K562 (cell line): ENCODE measurements around the gene CACTIN. TPM values are rescaled to one million over a fixed set of nuclear protein-coding genes. Genes with fewer than 3 reads are reported as not detected.
A peak's percentile ranks its signal among the peaks of the same experiment; 100 is the strongest.

ENCODE experiments used
- CBFA2T3 ChIP-seq: fragments of 450-650 bp; IDR thresholded peaks from 2 replicates; pipeline ENCODE4 v1.6.1; 2017
- CXXC5 ChIP-seq: fragments of 250-450 bp; sonication (Bioruptor Pico); IDR thresholded peaks from 2 replicates; pipeline ENCODE4 v1.8.0; 2022; ENCODE audit warnings: inconsistent platforms, mild to moderate bottlenecking, moderate library complexity
- ELF1 ChIP-seq: fragments of 200-800 bp; sonication (Bioruptor generic); IDR thresholded peaks from 2 replicates; pipeline ENCODE4 v1.6.1; 2016; ENCODE audit warnings: missing genetic modification characterization, missing compliant biosample characterization
- ESRRA ChIP-seq: fragments of 450-650 bp; IDR thresholded peaks from 2 replicates; pipeline ENCODE4 v1.6.1; 2014; ENCODE audit warnings: low read depth, mild to moderate bottlenecking, moderate library complexity, borderline replicate concordance
- FIP1L1 ChIP-seq: fragments of 200-400 bp; formaldehyde crosslinking; IDR thresholded peaks from 2 replicates; pipeline ENCODE4 v1.6.1; 2018; ENCODE audit warnings: mild to moderate bottlenecking, low read depth, low read length; ENCODE audit not compliant: poor library complexity, severe bottlenecking
- FUS ChIP-seq: fragments of 200-400 bp; formaldehyde crosslinking; optimal IDR thresholded peaks from 2 replicates; pipeline ENCODE3; 2017; ENCODE audit warnings: low read depth, low read length
- GATAD2B ChIP-seq: fragments of 450-650 bp; IDR thresholded peaks from 2 replicates; pipeline ENCODE4 v1.6.1; 2017; ENCODE audit warnings: mild to moderate bottlenecking, borderline replicate concordance
- HNRNPUL1 ChIP-seq: fragments of 200-400 bp; formaldehyde crosslinking; IDR thresholded peaks from 2 replicates; pipeline ENCODE4 v1.6.1; 2017; ENCODE audit warnings: low read length
- MCM7 ChIP-seq, 2 experiments: fragments of 450-650 bp; IDR thresholded peaks; 2 replicates each; pipeline ENCODE4 v1.6.1; 2016 to 2018
- MECOM ChIP-seq: fragments of 250-450 bp; sonication (Bioruptor Pico); IDR thresholded peaks from 2 replicates; pipeline ENCODE4 v1.8.0; 2022; ENCODE audit warnings: inconsistent platforms
- MTA1 ChIP-seq: fragments of 450-650 bp; IDR thresholded peaks from 2 replicates; pipeline ENCODE4 v1.6.1; 2017; ENCODE audit warnings: borderline replicate concordance
- POLR2AphosphoS2 ChIP-seq: IDR thresholded peaks from 2 replicates; pipeline ENCODE4 v1.6.1; 2012; ENCODE audit warnings: low read length, improper control_type of control experiment
- POLR2B ChIP-seq: fragments of 450-650 bp; IDR thresholded peaks from 2 replicates; pipeline ENCODE4 v1.6.1; 2018; ENCODE audit warnings: low read depth; ENCODE audit not compliant: partially characterized antibody
- PTTG1 ChIP-seq: fragments of 450-650 bp; IDR thresholded peaks from 2 replicates; pipeline ENCODE4 v1.6.1; 2016; ENCODE audit warnings: low read depth, mild to moderate bottlenecking, missing genetic modification characterization, missing compliant biosample characterization
- RBM14 ChIP-seq: fragments of 200-400 bp; formaldehyde crosslinking; IDR thresholded peaks from 2 replicates; pipeline ENCODE4 v1.6.1; 2018; ENCODE audit warnings: low read depth, mild to moderate bottlenecking, low read length, moderate library complexity, borderline replicate concordance; ENCODE audit not compliant: insufficient read depth
- TCF7L2 ChIP-seq: fragments of 150-350 bp; IDR thresholded peaks from 2 replicates; pipeline ENCODE4 v1.6.1; 2016; ENCODE audit warnings: low read depth, mild to moderate bottlenecking, low read length, moderate library complexity
- TRIM24 ChIP-seq, 2 experiments: fragments of 450-650 bp; IDR thresholded peaks; 2 replicates each; pipeline ENCODE4 v1.6.1; 2016
- ZC3H8 ChIP-seq: fragments of 450-650 bp; IDR thresholded peaks from 2 replicates; pipeline ENCODE4 v1.6.1; 2017
- ZFP30 ChIP-seq: fragments of 250-450 bp; sonication (Bioruptor Pico); IDR thresholded peaks from 2 replicates; pipeline ENCODE4 v1.8.0; 2022; ENCODE audit warnings: moderate library complexity, mild to moderate bottlenecking, inconsistent platforms, borderline replicate concordance
- ZNF764 ChIP-seq: fragments of 250-450 bp; sonication (Bioruptor Pico); IDR thresholded peaks from 2 replicates; pipeline ENCODE4 v1.4.0; 2020; ENCODE audit warnings: low read depth, mild to moderate bottlenecking, moderate library complexity
- polyA plus RNA-seq, 8 experiments: library from polyadenylated mRNA; depleted of rRNA in 4 of 8; stranded (reverse) in 5 of 8; unstranded in 3 of 8; fragments of >200 nt; fragmentation: Nextera tagmentation in 2 of 8; fragmentation: Illumina TruSeq in 1 of 8; extraction: Ambion mirVana in 2 of 8; extraction: Trizol in 1 of 8; gene quantifications; 2 replicates each; pipeline versions ENCODE4 v1.2.1 to v1.2.3, GENCODE V29; 2011 to 2014; ENCODE audit warnings: inconsistent platforms in 1 of 8, missing spikeins in 1 of 8
- total RNA-seq, 7 experiments: library from RNA; depleted of rRNA in 6 of 7; stranded (reverse); fragments of >200 nt in 6 of 7; fragmentation: Illumina TruSeq in 2 of 7; extraction: Trizol in 2 of 7; gene quantifications; 2 replicates each; pipeline versions ENCODE4 v1.2.1 to v1.2.3, GENCODE V29; 2011 to 2021; ENCODE audit warnings: low replicate concordance in 1 of 7
- TF ChIP-seq, protein P1 (sequence below): sonication (generic); formaldehyde crosslinking; IDR thresholded peaks from 2 replicates; pipeline ENCODE4 v1.9.0; 2022; ENCODE audit warnings: mild to moderate bottlenecking, missing genetic modification reagents
- TF ChIP-seq, protein P2 (sequence below): sonication (generic); formaldehyde crosslinking; IDR thresholded peaks from 2 replicates; pipeline ENCODE4 v1.8.0; 2022; ENCODE audit warnings: missing genetic modification reagents, mild to moderate bottlenecking, moderate library complexity, borderline replicate concordance
- TF ChIP-seq, protein P3 (sequence below): sonication (generic); formaldehyde crosslinking; IDR thresholded peaks from 2 replicates; pipeline ENCODE4 v1.8.0; 2022; ENCODE audit warnings: mild to moderate bottlenecking, missing genetic modification reagents, borderline replicate concordance
- TF ChIP-seq, protein P4 (sequence below): fragments of 150-350 bp; IDR thresholded peaks from 2 replicates; pipeline ENCODE4 v1.6.1; 2014; ENCODE audit warnings: low read depth, mild to moderate bottlenecking, low read length, borderline replicate concordance

Gene CACTIN
- total and polyA plus RNA-seq, 9 of the 15 experiments (the other 6 are each of a cell fraction or from before 2014, with no cell fraction given), result 0.15 to 49.2 (median 15.0) TPM

DNA sequence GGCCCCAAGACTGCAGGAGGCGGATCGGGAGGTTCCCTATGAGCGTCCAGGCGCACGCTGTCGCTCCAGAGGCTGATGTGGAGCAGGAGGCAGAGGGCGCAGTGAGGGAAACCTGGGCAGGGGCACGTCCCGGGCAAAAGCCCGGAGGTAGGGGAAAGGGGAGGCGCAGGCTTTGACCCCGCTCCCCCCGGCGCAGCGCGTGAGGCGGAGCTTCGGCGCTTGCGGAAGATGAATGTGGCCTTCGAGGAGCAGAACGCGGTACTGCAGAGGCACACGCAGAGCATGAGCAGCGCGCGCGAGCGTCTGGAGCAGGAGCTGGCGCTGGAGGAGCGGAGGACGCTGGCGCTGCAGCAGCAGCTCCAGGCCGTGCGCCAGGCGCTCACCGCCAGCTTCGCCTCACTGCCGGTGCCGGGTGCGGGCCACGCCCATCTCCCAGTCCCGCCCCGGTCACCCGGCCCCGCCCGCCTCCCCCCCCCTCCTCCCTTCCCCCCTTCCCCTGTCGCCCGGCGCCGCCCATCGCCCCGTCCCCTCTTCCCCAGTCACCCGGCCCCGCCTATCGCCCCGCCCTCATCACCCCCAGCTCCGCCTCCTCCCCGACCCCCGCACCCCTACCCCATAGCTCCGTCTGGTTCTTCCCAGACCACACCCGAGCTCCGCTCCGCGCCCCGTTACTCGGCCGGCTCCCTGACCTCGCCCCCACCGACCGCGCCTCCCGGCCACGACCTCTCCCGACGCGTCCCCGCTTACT is 49.7 kb downstream of the CACTIN start (continued):
- TF ChIP-seq ELF1 (tag) (no peak), CXXC5 (peak; percentile 19; the same call in 1 of the 2 replicates), ESRRA (no peak), PTTG1 (tag) (no peak), ZC3H8 (no peak), MTA1 (no peak), FIP1L1 (peak; percentile 54), RBM14 (no peak), HNRNPUL1 (no peak), POLR2AphosphoS2 (no peak; the same call in 1 of the 2 replicates), ZNF764 (CRISPR knock-in tag) (no peak), FUS (no peak), ZFP30 (CRISPR knock-in tag) (no peak), MCM7 (IDR thresholded peaks at IDR 0.05) (no peak), TCF7L2 (no peak), MECOM (CRISPR knock-in tag) (no peak), POLR2B (no peak), CBFA2T3 (no peak), TRIM24 (IDR thresholded peaks at IDR 0.05) (no peak), GATAD2B (no peak)
- TF ChIP-seq, protein P1, sequence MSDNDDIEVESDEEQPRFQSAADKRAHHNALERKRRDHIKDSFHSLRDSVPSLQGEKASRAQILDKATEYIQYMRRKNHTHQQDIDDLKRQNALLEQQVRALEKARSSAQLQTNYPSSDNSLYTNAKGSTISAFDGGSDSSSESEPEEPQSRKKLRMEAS (CRISPR knock-in tag), result 0 out of 2 replicates have a peak, but pooled peaks have one; percentile 13
- TF ChIP-seq, protein P2, sequence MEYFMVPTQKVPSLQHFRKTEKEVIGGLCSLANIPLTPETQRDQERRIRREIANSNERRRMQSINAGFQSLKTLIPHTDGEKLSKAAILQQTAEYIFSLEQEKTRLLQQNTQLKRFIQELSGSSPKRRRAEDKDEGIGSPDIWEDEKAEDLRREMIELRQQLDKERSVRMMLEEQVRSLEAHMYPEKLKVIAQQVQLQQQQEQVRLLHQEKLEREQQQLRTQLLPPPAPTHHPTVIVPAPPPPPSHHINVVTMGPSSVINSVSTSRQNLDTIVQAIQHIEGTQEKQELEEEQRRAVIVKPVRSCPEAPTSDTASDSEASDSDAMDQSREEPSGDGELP (CRISPR knock-in tag), result no peak
- TF ChIP-seq, protein P3, sequence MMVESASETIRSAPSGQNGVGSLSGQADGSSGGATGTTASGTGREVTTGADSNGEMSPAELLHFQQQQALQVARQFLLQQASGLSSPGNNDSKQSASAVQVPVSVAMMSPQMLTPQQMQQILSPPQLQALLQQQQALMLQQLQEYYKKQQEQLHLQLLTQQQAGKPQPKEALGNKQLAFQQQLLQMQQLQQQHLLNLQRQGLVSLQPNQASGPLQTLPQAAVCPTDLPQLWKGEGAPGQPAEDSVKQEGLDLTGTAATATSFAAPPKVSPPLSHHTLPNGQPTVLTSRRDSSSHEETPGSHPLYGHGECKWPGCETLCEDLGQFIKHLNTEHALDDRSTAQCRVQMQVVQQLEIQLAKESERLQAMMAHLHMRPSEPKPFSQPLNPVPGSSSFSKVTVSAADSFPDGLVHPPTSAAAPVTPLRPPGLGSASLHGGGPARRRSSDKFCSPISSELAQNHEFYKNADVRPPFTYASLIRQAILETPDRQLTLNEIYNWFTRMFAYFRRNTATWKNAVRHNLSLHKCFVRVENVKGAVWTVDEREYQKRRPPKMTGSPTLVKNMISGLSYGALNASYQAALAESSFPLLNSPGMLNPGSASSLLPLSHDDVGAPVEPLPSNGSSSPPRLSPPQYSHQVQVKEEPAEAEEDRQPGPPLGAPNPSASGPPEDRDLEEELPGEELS (CRISPR knock-in tag), result no peak
- TF ChIP-seq, protein P4, sequence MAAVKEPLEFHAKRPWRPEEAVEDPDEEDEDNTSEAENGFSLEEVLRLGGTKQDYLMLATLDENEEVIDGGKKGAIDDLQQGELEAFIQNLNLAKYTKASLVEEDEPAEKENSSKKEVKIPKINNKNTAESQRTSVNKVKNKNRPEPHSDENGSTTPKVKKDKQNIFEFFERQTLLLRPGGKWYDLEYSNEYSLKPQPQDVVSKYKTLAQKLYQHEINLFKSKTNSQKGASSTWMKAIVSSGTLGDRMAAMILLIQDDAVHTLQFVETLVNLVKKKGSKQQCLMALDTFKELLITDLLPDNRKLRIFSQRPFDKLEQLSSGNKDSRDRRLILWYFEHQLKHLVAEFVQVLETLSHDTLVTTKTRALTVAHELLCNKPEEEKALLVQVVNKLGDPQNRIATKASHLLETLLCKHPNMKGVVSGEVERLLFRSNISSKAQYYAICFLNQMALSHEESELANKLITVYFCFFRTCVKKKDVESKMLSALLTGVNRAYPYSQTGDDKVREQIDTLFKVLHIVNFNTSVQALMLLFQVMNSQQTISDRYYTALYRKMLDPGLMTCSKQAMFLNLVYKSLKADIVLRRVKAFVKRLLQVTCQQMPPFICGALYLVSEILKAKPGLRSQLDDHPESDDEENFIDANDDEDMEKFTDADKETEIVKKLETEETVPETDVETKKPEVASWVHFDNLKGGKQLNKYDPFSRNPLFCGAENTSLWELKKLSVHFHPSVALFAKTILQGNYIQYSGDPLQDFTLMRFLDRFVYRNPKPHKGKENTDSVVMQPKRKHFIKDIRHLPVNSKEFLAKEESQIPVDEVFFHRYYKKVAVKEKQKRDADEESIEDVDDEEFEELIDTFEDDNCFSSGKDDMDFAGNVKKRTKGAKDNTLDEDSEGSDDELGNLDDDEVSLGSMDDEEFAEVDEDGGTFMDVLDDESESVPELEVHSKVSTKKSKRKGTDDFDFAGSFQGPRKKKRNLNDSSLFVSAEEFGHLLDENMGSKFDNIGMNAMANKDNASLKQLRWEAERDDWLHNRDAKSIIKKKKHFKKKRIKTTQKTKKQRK, result no peak
